Measurements from ENCODE around the gene NHLRC4.

Gene NHLRC4

GRCh38 chr16:588889-589657, 22.3 kb downstream of the NHLRC4 start:
- peak; percentile 93 to 97 for DNase-seq (ENCODE audit: low read depth in 1 of 2, low spot score in 1 of 2)
- TF ChIP-seq SPI1 (IDR thresholded peaks at IDR 0.05; ENCODE audit: borderline replicate concordance, low read depth) (peak; percentile 86), GABPA (IDR thresholded peaks at IDR 0.05; ENCODE audit: low read depth) (peak; percentile 95), POLR2AphosphoS5 (IDR thresholded peaks at IDR 0.05; ENCODE audit: low read depth) (peak; percentile 57), CTCF (IDR thresholded peaks at IDR 0.05; ENCODE audit: insufficient read depth, low read length) (no peak)
- H3K27me3 ChIP-seq (ENCODE audit: insufficient read depth, poor library complexity, severe bottlenecking), result no peaks in the 10 kb centered on the region

GRCh38 chr16:589658-590187, 22.9 kb downstream of the NHLRC4 start, which contains the start of gene RAB40C:
RAB40C (plus strand) TSS chr16:590066; CDS start chr16:590292, 226 bp downstream.
- Histone ChIP-seq H3K27ac (replicated peaks) (peak within 1 kb of the TSS; percentile 98), H3K27me3 (ENCODE audit: insufficient read depth, poor library complexity, severe bottlenecking) (no peaks in the 10 kb centered on the region), H3K4me3 (replicated peaks; ENCODE audit: insufficient read depth, low read length) (peak within 1 kb of the TSS; percentile 87)
- peak; percentile 97 to 99 for DNase-seq (ENCODE audit: low read depth in 1 of 2, low spot score in 1 of 2)
- TF ChIP-seq SPI1 (IDR thresholded peaks at IDR 0.05; ENCODE audit: borderline replicate concordance, low read depth) (no peak), REST (IDR thresholded peaks at IDR 0.05; ENCODE audit: insufficient replicate concordance, low read depth) (no peak), POLR2AphosphoS5 (IDR thresholded peaks at IDR 0.05; ENCODE audit: low read depth) (no peak), CTCF (IDR thresholded peaks at IDR 0.05; ENCODE audit: insufficient read depth, low read length) (no peak), GABPA (IDR thresholded peaks at IDR 0.05; ENCODE audit: low read depth) (no peak)

More at GRCh38 chr16:588889-589657, 22.3 kb downstream of the NHLRC4 start:
- Histone ChIP-seq H3K4me3 (replicated peaks; ENCODE audit: insufficient read depth, low read length) (peak overlapping the region; percentile 56), H3K27ac (replicated peaks) (peak overlapping the region; percentile 98)

- Histone ChIP-seq H3K27ac (replicated peaks) (peak overlapping the region; percentile 67), H3K4me3 (replicated peaks; ENCODE audit: insufficient read depth, low read length) (peak overlapping the region; percentile 87), H3K27me3 (ENCODE audit: insufficient read depth, poor library complexity, severe bottlenecking) (no peaks in the 10 kb centered on the region)
- no peak for DNase-seq (ENCODE audit: low read depth in 1 of 2, low spot score in 1 of 2)
- TF ChIP-seq CTCF (IDR thresholded peaks at IDR 0.05; ENCODE audit: insufficient read depth, low read length), result no peak
- no peak for TF ChIP-seq POLR2AphosphoS5 (IDR thresholded peaks at IDR 0.05; ENCODE audit: low read depth)
- no peak for TF ChIP-seq REST (IDR thresholded peaks at IDR 0.05; ENCODE audit: insufficient replicate concordance, low read depth)
- no peak for TF ChIP-seq GABPA (IDR thresholded peaks at IDR 0.05; ENCODE audit: low read depth)
- TF ChIP-seq SPI1 (IDR thresholded peaks at IDR 0.05; ENCODE audit: borderline replicate concordance, low read depth), result no peak
Measured at GRCh38 chr16:590188-590814, 23.5 kb downstream of the NHLRC4 start.
